H1 (cell line): ENCODE data around the gene WDFY4. TPM values are rescaled to one million over a fixed set of nuclear protein-coding genes. Genes with fewer than 3 reads are reported as not detected.

Experiments
- CTCF ChIA-PET: fragments of 300-600 bp; sonication (Branson Sonifier 250); formaldehyde crosslinking; loops from one replicate; lab custom pipeline; 2021; ENCODE audit not compliant: partially characterized antibody; lab: Charles Lee
- POLR2A ChIA-PET: fragments of 300-600 bp; sonication (Branson Sonifier 250); formaldehyde crosslinking; loops from one replicate; lab custom pipeline; 2021; ENCODE audit warnings: inconsistent platforms; ENCODE audit not compliant: partially characterized antibody; lab: Charles Lee
- DNase-seq, 2 experiments: peaks; one replicate each; pipeline versions ENCODE4 v3.0.0 to v3.0.0-alpha.2; 2010 to 2022; ENCODE audit warnings: low spot score in 2 of 2, low read depth in 1 of 2, mixed read lengths in 1 of 2
- FAIRE-seq: peaks from 2 replicates; lab custom pipeline; 2011; peaks lifted over from hg19 to GRCh38; lab: Jason Lieb, UNC
- H2AFZ ChIP-seq: 2 replicates; pipeline ENCODE4 v1.8.1; 2012; ENCODE audit warnings: low read length, inconsistent platforms
- H2AK5ac ChIP-seq: 2 replicates; pipeline ENCODE4 v1.6.1; 2013; ENCODE audit warnings: low read depth, low read length
- H2BK120ac ChIP-seq: replicated peaks from 2 replicates; pipeline ENCODE3; 2013; ENCODE audit warnings: low read depth, low read length, inconsistent platforms
- H2BK12ac ChIP-seq: 2 replicates; pipeline ENCODE4 v1.6.1; 2013; ENCODE audit warnings: low read depth, low read length
- H2BK15ac ChIP-seq: 2 replicates; pipeline ENCODE4 v1.6.1; 2013; ENCODE audit warnings: low read length
- H2BK20ac ChIP-seq: 2 replicates; pipeline ENCODE4 v1.6.1; 2013; ENCODE audit warnings: low read length
- H2BK5ac ChIP-seq: 2 replicates; pipeline ENCODE4 v1.6.1; 2013; ENCODE audit warnings: low read depth, low read length
- H3K14ac ChIP-seq: 2 replicates; pipeline ENCODE4 v1.6.1; 2013; ENCODE audit warnings: inconsistent platforms; ENCODE audit not compliant: insufficient read length
- H3K18ac ChIP-seq: 2 replicates; pipeline ENCODE4 v1.6.1; 2013; ENCODE audit warnings: low read length; ENCODE audit errors: extremely low read depth
- H3K23ac ChIP-seq: 2 replicates; pipeline ENCODE4 v1.6.1; 2013; ENCODE audit warnings: inconsistent platforms; ENCODE audit not compliant: insufficient read length
- H3K23me2 ChIP-seq: 2 replicates; pipeline ENCODE4 v1.6.1; 2013; ENCODE audit warnings: low read depth, low read length
- H3K27ac ChIP-seq: 2 replicates; pipeline ENCODE4 v1.6.1; 2011; ENCODE audit warnings: low read depth, low read length, inconsistent platforms
- H3K27me3 ChIP-seq, 4 experiments: replicated peaks in 1 of 4; 1 replicate in 1 of 4; 2 replicates in 3 of 4; pipeline versions ENCODE4 v1.6.1 to v1.8.1; 2011 to 2013; ENCODE audit warnings: low read length in 3 of 4, mild to moderate bottlenecking in 3 of 4, inconsistent platforms in 2 of 4, mixed read lengths in 2 of 4, moderate library complexity in 1 of 4; ENCODE audit not compliant: control insufficient read depth in 3 of 4, insufficient read depth in 3 of 4; ENCODE audit errors: extremely low read depth in 1 of 4
- H3K36me3 ChIP-seq, 4 experiments: 2 replicates each; pipeline versions ENCODE4 v1.6.1 to v1.8.1; 2011 to 2013; ENCODE audit warnings: mild to moderate bottlenecking in 4 of 4, low read length in 3 of 4, moderate library complexity in 2 of 4, control low read depth in 1 of 4, inconsistent platforms in 1 of 4; ENCODE audit not compliant: insufficient read depth in 4 of 4, control insufficient read depth in 2 of 4
- H3K4ac ChIP-seq: replicated peaks from 2 replicates; pipeline ENCODE3; 2013; ENCODE audit warnings: low read length, low read depth, mixed read lengths, inconsistent platforms; ENCODE audit not compliant: insufficient read length
- H3K4me1 ChIP-seq, 4 experiments: replicated peaks in 1 of 4; 1 replicate in 1 of 4; 2 replicates in 3 of 4; pipeline versions ENCODE4 v1.6.1 to v1.8.1; 2011 to 2013; ENCODE audit warnings: low read length in 3 of 4, inconsistent platforms in 2 of 4, mixed read lengths in 1 of 4; ENCODE audit not compliant: insufficient read depth in 4 of 4, control insufficient read depth in 3 of 4
- H3K4me2 ChIP-seq, 2 experiments: 2 replicates each; pipeline versions ENCODE4 v1.6.1 to v1.8.1; 2011 to 2013; ENCODE audit warnings: low read depth in 2 of 2, low read length in 2 of 2, control low read depth in 1 of 2, inconsistent platforms in 1 of 2, mild to moderate bottlenecking in 1 of 2; ENCODE audit not compliant: insufficient read depth in 1 of 2
- H3K4me3 ChIP-seq, 4 experiments: fragments of 200-600, 300-600 bp in 1 of 4; sonication (generic), shearing (Covaris generic), sonication (Bioruptor Twin) in 1 of 4; 2 replicates each; pipeline versions ENCODE4 v1.5.1 to v1.8.1; 2011 to 2016; ENCODE audit warnings: low read length in 4 of 4, low read depth in 3 of 4, control low read depth in 2 of 4, inconsistent platforms in 2 of 4, mild to moderate bottlenecking in 2 of 4, mixed read lengths in 1 of 4, moderate library complexity in 1 of 4; ENCODE audit not compliant: insufficient read depth in 2 of 4; ENCODE audit errors: extremely low read depth in 1 of 4
- H3K56ac ChIP-seq: replicated peaks from 2 replicates; pipeline ENCODE3; 2013; ENCODE audit warnings: low read depth, mild to moderate bottlenecking, mixed read lengths, low read length, inconsistent platforms; ENCODE audit not compliant: insufficient read length
- H3K79me1 ChIP-seq: 2 replicates; pipeline ENCODE4 v1.6.1; 2013; ENCODE audit warnings: low read depth, low read length, control low read depth
- H3K79me2 ChIP-seq, 2 experiments: 2 replicates each; pipeline versions ENCODE4 v1.6.1 to v1.8.1; 2012 to 2013; ENCODE audit warnings: low read length in 2 of 2, mild to moderate bottlenecking in 2 of 2, inconsistent platforms in 1 of 2; ENCODE audit not compliant: insufficient read depth in 2 of 2, control insufficient read depth in 1 of 2
- H3K9ac ChIP-seq, 4 experiments: replicated peaks in 1 of 4; 1 replicate in 1 of 4; 2 replicates in 3 of 4; pipeline versions ENCODE4 v1.6.1 to v1.8.1; 2011 to 2013; ENCODE audit warnings: low read depth in 3 of 4, low read length in 3 of 4, control low read depth in 2 of 4, mild to moderate bottlenecking in 2 of 4, moderate library complexity in 2 of 4, inconsistent platforms in 1 of 4; ENCODE audit errors: extremely low read depth in 1 of 4
- H3K9me3 ChIP-seq, 2 experiments: 2 replicates each; pipeline versions ENCODE4 v1.6.1 to v1.8.1; 2012 to 2013; ENCODE audit warnings: mild to moderate bottlenecking in 2 of 2, moderate library complexity in 2 of 2, control low read depth in 1 of 2, inconsistent platforms in 1 of 2, low read depth in 1 of 2, low read length in 1 of 2, mixed read lengths in 1 of 2; ENCODE audit not compliant: insufficient read depth in 2 of 2
- H4K20me1 ChIP-seq, 2 experiments: replicated peaks in 1 of 2; 2 replicates each; pipeline versions ENCODE3 to v1.8.1; 2011 to 2013; ENCODE audit warnings: inconsistent platforms in 2 of 2, low read length in 2 of 2, mild to moderate bottlenecking in 1 of 2; ENCODE audit not compliant: insufficient read depth in 2 of 2, control insufficient read depth in 1 of 2
- H4K5ac ChIP-seq: 2 replicates; pipeline ENCODE4 v1.6.1; 2013; ENCODE audit warnings: low read length, low read depth, mixed read lengths, inconsistent platforms; ENCODE audit not compliant: insufficient read length
- H4K8ac ChIP-seq: 2 replicates; pipeline ENCODE4 v1.8.0; 2013; ENCODE audit warnings: mild to moderate bottlenecking, moderate library complexity, low read length, inconsistent platforms; ENCODE audit not compliant: insufficient read depth; ENCODE audit errors: extremely low read depth
- H4K91ac ChIP-seq: replicated peaks from 2 replicates; pipeline ENCODE3; 2013; ENCODE audit warnings: low read length, mixed read lengths, inconsistent platforms; ENCODE audit not compliant: insufficient read length
- ATF3 ChIP-seq: IDR thresholded peaks from 2 replicates; pipeline ENCODE4 v1.6.1; 2011; ENCODE audit warnings: low read depth, mild to moderate bottlenecking, low read length; ENCODE audit not compliant: insufficient read depth
- CHD2 ChIP-seq: IDR thresholded peaks from 2 replicates; pipeline ENCODE4 v1.6.1; 2012; ENCODE audit warnings: low read length, improper control_type of control experiment
- CREB1 ChIP-seq: IDR thresholded peaks from 2 replicates; pipeline ENCODE4 v1.6.1; 2012; ENCODE audit warnings: inconsistent platforms
- EGR1 ChIP-seq: IDR thresholded peaks from 2 replicates; pipeline ENCODE4 v1.6.1; 2011; ENCODE audit warnings: low read depth, low read length, borderline replicate concordance
- EZH2 ChIP-seq: fragments of 200-600 bp; sonication (generic); IDR thresholded peaks from 2 replicates; pipeline ENCODE4 v1.7.1; 2012; ENCODE audit warnings: low read depth, mild to moderate bottlenecking, moderate library complexity, low read length, inconsistent platforms; ENCODE audit not compliant: severe bottlenecking
- FOSL1 ChIP-seq: IDR thresholded peaks from 2 replicates; pipeline ENCODE4 v1.6.1; 2011; ENCODE audit warnings: mild to moderate bottlenecking, low read depth, low read length, moderate library complexity; ENCODE audit not compliant: insufficient read depth
- HDAC2 ChIP-seq, 2 experiments: fragments of 300-600 bp in 1 of 2; sonication (generic) in 1 of 2; IDR thresholded peaks; 2 replicates each; pipeline ENCODE4 v1.6.1; 2011 to 2012; ENCODE audit warnings: low read depth in 2 of 2, low read length in 2 of 2, mild to moderate bottlenecking in 2 of 2, moderate library complexity in 2 of 2, borderline replicate concordance in 1 of 2, inconsistent platforms in 1 of 2
- HDAC6 ChIP-seq: IDR thresholded peaks from one replicate; pipeline ENCODE4 v1.7.1; 2012; ENCODE audit warnings: low read depth, mild to moderate bottlenecking, inconsistent platforms, low read length, moderate library complexity
- POU5F1 ChIP-seq: IDR thresholded peaks from 2 replicates; pipeline ENCODE4 v1.6.1; 2011; ENCODE audit warnings: low read depth, mild to moderate bottlenecking, low read length, moderate library complexity
- RBBP5 ChIP-seq: IDR thresholded peaks from 2 replicates; pipeline ENCODE4 v1.7.1; 2012; ENCODE audit warnings: low read depth, mild to moderate bottlenecking, inconsistent platforms, low read length, moderate library complexity, borderline replicate concordance
- SIN3A ChIP-seq, 2 experiments: IDR thresholded peaks in 1 of 2; conservative IDR thresholded peaks in 1 of 2; 2 replicates each; pipeline ENCODE4 v1.6.1; 2011 to 2012; ENCODE audit warnings: low read length in 2 of 2, improper control_type of control experiment in 1 of 2, low read depth in 1 of 2, mild to moderate bottlenecking in 1 of 2
- SIRT6 ChIP-seq: IDR thresholded peaks from one replicate; pipeline ENCODE4 v1.7.1; 2012; ENCODE audit warnings: low read length, inconsistent platforms
- TBP ChIP-seq: IDR thresholded peaks from 2 replicates; pipeline ENCODE4 v1.6.1; 2011; ENCODE audit warnings: low read depth, low read length, improper control_type of control experiment
- TCF12 ChIP-seq: IDR thresholded peaks from 2 replicates; pipeline ENCODE4 v1.6.1; 2011; ENCODE audit warnings: low read depth, mild to moderate bottlenecking, low read length
- WGBS, 2 experiments: shearing (Covaris generic) in 1 of 2; methylation state at CpG; one replicate each; pipeline versions ENCODE4 v1.1.6 to v1.1.7; 2013 to 2015; ENCODE audit warnings: low lambda C conversion rate in 2 of 2, mixed read lengths in 2 of 2, inconsistent platforms in 1 of 2, low coverage in 1 of 2, missing lambda C conversion rate in 1 of 2; ENCODE audit not compliant: insufficient replicate concordance in 2 of 2, insufficient coverage in 1 of 2, insufficient read length in 1 of 2; ENCODE audit errors: extremely low coverage in 1 of 2, missing lambda C conversion rate in 1 of 2; 5-methylcytosine and 5-hydroxymethylcytosine counted together
- polyA plus RNA-seq, 7 experiments: library from polyadenylated mRNA; depleted of rRNA in 3 of 7; stranded (reverse) in 5 of 7; unstranded in 2 of 7; fragments of >200 nt in 5 of 7; fragments of 200-250 nt in 2 of 7; gene quantifications; 1 replicate in 5 of 7; 2 replicates in 1 of 7; 4 replicates in 1 of 7; pipeline versions ENCODE4 v1.2.1 to v1.2.3, GENCODE V29; 2011 to 2013; ENCODE audit warnings: missing spikeins in 2 of 7, mixed read lengths in 2 of 7
- total RNA-seq: library from RNA; stranded (reverse); fragmentation: NEBNext Ultra II Directional; extraction: Animal tissue kit (Norgen Biotek cat#: 25700); gene quantifications from 2 replicates; pipeline ENCODE4 v1.2.1, GENCODE V29; 2021

WDFY4 gene
- total and polyA plus RNA-seq, 2 of the 8 experiments (the other 6 are each of a cell fraction or from before 2014, with no cell fraction given): not detected

DNA sequence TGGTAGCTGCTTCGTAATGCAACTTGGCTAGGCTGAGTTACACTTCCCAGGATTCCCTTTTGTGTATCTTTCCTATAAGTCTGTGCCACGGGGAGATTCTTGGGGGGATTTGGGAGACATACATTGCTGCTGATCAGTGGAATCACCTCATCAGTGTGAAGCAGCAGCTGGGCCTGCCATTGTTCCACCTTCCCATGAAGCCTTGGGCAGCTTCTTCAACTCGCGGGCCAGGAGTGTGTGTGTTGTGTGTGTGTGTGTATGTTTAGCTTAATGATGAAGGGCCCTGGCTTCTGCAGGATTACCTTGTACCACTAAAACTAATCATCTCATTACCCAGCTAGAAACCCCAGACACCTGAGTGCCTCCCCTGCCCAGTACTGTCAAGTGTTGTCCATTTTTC lies 46.5 kb upstream of the WDFY4 start:
- Histone ChIP-seq H2BK20ac (no peak overlapping the region), H4K20me1 (no peaks in the 10 kb centered on the region), H3K18ac (no peak overlapping the region), H3K4me2 (no peak overlapping the region), H4K91ac (no peak overlapping the region), H3K27ac (no peak overlapping the region), H3K4me1 (no peaks in the 10 kb centered on the region), H3K79me1 (no peaks in the 10 kb centered on the region), H2AFZ (no peak overlapping the region), H3K27me3 (no peaks in the 10 kb centered on the region), H3K56ac (no peak overlapping the region), H4K8ac (no peak overlapping the region), H3K4ac (no peak overlapping the region), H2BK5ac (no peak overlapping the region), H3K36me3 (no peaks in the 10 kb centered on the region), H2AK5ac (no peak overlapping the region), H2BK120ac (no peak overlapping the region), H3K23me2 (peaks cover 6% of the 10 kb centered on the region; the same call in 1 of the 2 replicates), H3K4me3 (no peak overlapping the region), H4K5ac (no peak overlapping the region), H2BK15ac (no peak overlapping the region), H3K79me2 (no peaks in the 10 kb centered on the region), H3K14ac (no peak overlapping the region), H3K9me3 (no peaks in the 10 kb centered on the region), H3K23ac (no peak overlapping the region), H2BK12ac (no peak overlapping the region), H3K9ac (no peak overlapping the region)
- CTCF ChIA-PET: interaction anchor here (0.8 to 2.2 kb wide), 9 partner anchors 9 to 255 kb away, joined by 3 to 10 read pairs (median 5); no protein-coding TSS in a partner anchor
- POLR2A ChIA-PET: no interaction called here
- 83% methylated on average over 4 of the region's 4 CpGs; no CpG with 5 or more reads in 1 of the 2 experiments for WGBS, 2 experiments
- FAIRE-seq (no peak), DNase-seq (no peak)
- TF ChIP-seq FOSL1 (no peak), EZH2 (no peak), SIRT6 (no peak), ATF3 (no peak), CHD2 (no peak), HDAC2 (IDR thresholded peaks at IDR 0.05; ENCODE audit: borderline replicate concordance in 1 of 2, low read depth in 2 of 2, low read length in 2 of 2) (no peak), CREB1 (no peak), SIN3A (conservative IDR thresholded peaks at IDR 0.05 in 1 of 2, IDR thresholded peaks at IDR 0.05 in 1 of 2; ENCODE audit: low read depth in 1 of 2, low read length in 2 of 2) (no peak), POU5F1 (no peak), EGR1 (no peak), RBBP5 (no peak), TBP (no peak), TCF12 (no peak), HDAC6 (no peak)
